HG03575 (cell line): ENCODE results near the gene SCGB2A2.

Experiments used
- ATAC-seq: cut with Tn5 transposase; IDR thresholded peaks from one replicate; pipeline ENCODE4 v1.9.1; 2021; ENCODE audit not compliant: unreplicated experiment, insufficient number of reproducible peaks, low FRiP score; ENCODE audit errors: extremely low read depth

Gene SCGB2A2

DNA sequence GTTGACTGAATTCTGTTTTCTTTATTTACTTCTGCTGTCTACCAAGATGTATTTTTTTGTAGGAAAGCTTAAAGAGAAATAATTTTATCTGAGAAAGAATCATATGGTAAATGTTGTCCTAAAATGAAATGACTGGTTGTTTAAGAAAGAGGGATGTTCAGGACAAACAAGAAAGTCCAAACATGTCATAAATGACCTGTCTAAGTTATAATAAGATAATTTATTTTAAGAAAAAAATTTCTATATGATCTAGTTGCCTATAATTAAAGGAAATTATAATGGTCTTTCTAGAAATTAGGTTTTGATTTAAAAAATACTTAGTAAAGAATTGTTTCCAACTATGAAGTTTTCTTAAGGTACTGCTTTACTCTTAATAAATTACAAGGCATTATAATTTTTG is 10.5 kb downstream of the SCGB2A2 start:
- no peak for ATAC-seq

DNA sequence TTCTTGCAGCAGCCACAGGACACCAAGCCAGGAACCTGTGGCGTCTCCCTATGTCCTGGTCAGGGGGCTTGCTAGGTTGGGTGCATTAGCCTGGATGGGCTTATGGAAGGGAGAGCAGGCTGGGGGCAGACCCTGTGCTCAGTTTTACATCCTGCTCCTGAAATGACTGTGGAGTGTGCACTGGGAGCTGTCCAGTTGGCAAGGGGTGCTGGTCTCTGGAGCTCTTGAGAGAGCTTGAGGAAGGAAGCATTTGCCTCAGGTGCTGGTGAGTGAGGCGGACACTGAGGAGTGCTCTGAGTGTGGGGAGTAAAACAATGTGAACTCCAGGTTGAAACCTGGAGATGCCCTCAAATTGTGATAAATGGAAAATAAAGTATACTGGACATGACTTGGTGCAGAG is 25.5 kb downstream of the SCGB2A2 start:
- ATAC-seq = no peak

DNA sequence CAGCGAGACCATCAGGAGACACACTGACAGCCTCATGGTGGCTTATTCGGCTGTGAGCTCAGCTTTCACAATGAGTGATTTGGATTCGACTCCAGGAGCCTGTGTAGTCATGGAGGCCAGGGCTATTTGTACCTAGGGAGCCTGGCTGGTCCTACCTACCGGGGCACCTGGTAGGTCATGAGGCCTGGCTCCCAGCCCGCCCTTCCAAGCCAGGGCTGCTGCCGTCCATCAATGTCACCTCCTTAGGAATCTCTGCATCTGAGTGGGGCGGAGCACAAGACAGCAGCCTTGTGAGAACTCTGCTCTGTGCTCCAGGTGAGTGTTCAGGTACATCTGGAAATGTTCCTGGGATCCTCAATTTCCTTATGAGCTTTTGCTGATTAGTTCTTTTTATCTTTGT is 29.0 kb downstream of the SCGB2A2 start, which contains the start of gene SCGB1D4:
Gene SCGB1D4, minus strand, starts transcription at position 101 of the 400 bp plus-strand sequence. Its CDS starts 65 bp downstream, at position 36.
- ATAC-seq = no peak

DNA sequence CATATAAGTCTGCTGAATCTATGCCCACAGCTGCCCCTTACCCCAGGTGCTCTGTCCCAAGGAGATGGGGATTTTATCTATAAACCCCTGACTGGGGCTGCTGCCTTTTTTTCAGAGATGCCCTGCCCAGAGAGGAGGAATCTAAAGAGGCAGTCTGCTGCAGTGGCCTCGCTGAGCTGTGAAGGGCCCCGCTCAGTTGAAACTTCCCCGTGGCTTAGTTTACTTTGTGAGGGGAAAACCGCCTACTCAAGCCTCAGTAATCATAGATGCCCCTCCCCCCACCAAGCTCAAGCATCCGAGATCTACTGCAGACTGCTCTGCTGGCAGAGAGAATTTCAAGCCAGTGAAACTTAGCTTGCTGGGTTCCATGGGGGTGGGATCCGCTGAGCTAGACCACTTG is 36.3 kb downstream of the SCGB2A2 start:
- no peak for ATAC-seq

- no peak for ATAC-seq
Observed at GRCh38 chr11:62307950-62308349, 38.0 kb downstream of the SCGB2A2 start.

GRCh38 chr11:62309991-62310390 is 40.0 kb downstream of the SCGB2A2 start:
- no peak for ATAC-seq

DNA sequence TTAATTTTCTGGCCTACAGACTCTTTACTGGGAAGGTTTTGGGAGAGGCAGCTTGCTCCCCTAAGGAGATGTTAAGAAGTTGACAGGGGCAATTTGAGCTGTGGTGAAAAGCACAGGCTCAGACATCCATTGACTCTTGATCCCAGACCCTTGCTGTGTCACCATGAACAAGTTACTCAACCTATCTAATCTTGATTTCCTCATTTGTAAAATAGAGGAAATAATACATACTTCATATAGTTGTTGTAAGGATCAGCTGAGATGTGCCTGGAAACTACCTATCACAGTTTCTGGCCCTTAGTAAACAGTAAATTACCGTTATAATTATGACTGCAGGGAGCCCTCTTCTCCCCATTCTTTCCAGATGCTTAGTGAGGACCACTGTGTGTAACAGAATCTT is 45.5 kb downstream of the SCGB2A2 start:
- ATAC-seq = no peak

DNA sequence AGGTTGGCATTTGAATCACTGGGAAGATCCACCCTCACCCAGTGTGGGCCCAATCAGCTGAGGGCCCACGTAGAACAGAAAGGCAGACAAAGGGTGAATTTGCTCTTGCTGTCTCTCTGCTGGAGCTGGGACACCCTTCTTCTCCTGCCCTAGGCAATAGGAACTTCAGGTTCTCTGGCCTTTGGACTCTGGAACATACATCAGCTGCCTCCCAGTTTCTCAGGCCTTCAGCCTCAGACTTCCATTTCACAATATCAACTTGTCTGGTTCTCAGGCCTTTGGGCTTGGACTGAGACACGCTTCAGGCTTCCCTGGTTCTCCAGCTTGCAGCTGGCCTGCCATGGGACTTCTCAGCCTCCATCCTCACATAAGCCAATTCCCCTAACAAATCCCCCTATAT is 52.6 kb downstream of the SCGB2A2 start:
- ATAC-seq = no peak
